ENCODE measurements around the gene KMT2C. TPM values are rescaled to one million over a fixed set of nuclear protein-coding genes. Genes with fewer than 3 reads are reported as not detected.
"Not testable (repeated sequence)": the region's sequence is repeated elsewhere in the genome, so short reads cannot be mapped to it uniquely, and the experiment has no call there.

KMT2C gene
- total RNA-seq, 2 donors from 2014 or later, result 78.8 to 88.9 TPM

GRCh38 chr7:152262146-152262545, 173.7 kb downstream of the KMT2C start:
- intact Hi-C loops (cut with DNase I); DNase-seq (ENCODE audit: low spot score): not testable (repeated sequence)

- intact Hi-C loops (cut with DNase I), result not testable (repeated sequence)
Measured at GRCh38 chr7:152259645-152260044, 176.2 kb downstream of the KMT2C start.

GRCh38 chr7:152247851-152248250, 188.0 kb downstream of the KMT2C start:
- DNase-seq (ENCODE audit: low spot score); intact Hi-C loops (cut with DNase I): not testable (repeated sequence)

More at GRCh38 chr7:152259645-152260044, 176.2 kb downstream of the KMT2C start:
- DNase-seq (ENCODE audit: low spot score), result not testable (repeated sequence)

- intact Hi-C loops (cut with DNase I); DNase-seq (ENCODE audit: low spot score): not testable (repeated sequence)
Measured at GRCh38 chr7:152245417-152245816, 190.4 kb downstream of the KMT2C start.

GRCh38 chr7:152243464-152243863, 192.3 kb downstream of the KMT2C start:
- intact Hi-C loops (cut with DNase I); DNase-seq (ENCODE audit: low spot score): not testable (repeated sequence)

- intact Hi-C loops (cut with DNase I), result not testable (repeated sequence)
Measured at GRCh38 chr7:152241301-152241700, 194.5 kb downstream of the KMT2C start.

GRCh38 chr7:152236306-152236705, 199.5 kb downstream of the KMT2C start:
- intact Hi-C loops (cut with DNase I); DNase-seq (ENCODE audit: low spot score): not testable (repeated sequence)

More at GRCh38 chr7:152241301-152241700, 194.5 kb downstream of the KMT2C start:
- not testable (repeated sequence) for DNase-seq (ENCODE audit: low spot score)

- DNase-seq (ENCODE audit: low spot score); intact Hi-C loops (cut with DNase I): not testable (repeated sequence)
Measured at GRCh38 chr7:152234421-152234820, 201.4 kb downstream of the KMT2C start.

GRCh38 chr7:152231089-152231488, 204.7 kb downstream of the KMT2C start:
- intact Hi-C loops (cut with DNase I), result no loop called here
- DNase-seq (ENCODE audit: low spot score), result no peak

- DNase-seq (ENCODE audit: low spot score); intact Hi-C loops (cut with DNase I): not testable (repeated sequence)
Measured at GRCh38 chr7:152219556-152219955, 216.2 kb downstream of the KMT2C start.

- DNase-seq (ENCODE audit: low spot score); intact Hi-C loops (cut with DNase I): not testable (repeated sequence)
Measured at GRCh38 chr7:152208766-152209165, 227.0 kb downstream of the KMT2C start.

- DNase-seq (ENCODE audit: low spot score); intact Hi-C loops (cut with DNase I): not testable (repeated sequence)
Measured at GRCh38 chr7:152204417-152204816, 231.4 kb downstream of the KMT2C start.

GRCh38 chr7:152203095-152203494, 232.7 kb downstream of the KMT2C start:
- no peak for DNase-seq (ENCODE audit: low spot score)
- intact Hi-C loops (cut with DNase I), result no loop called here

GRCh38 chr7:152202056-152202455, 233.7 kb downstream of the KMT2C start:
- DNase-seq (ENCODE audit: low spot score), result no peak

GRCh38 chr7:152200395-152200794, 235.4 kb downstream of the KMT2C start:
- no peak for DNase-seq (ENCODE audit: low spot score)
- intact Hi-C loops (cut with DNase I), result no loop called here

More at GRCh38 chr7:152202056-152202455, 233.7 kb downstream of the KMT2C start:
- intact Hi-C loops (cut with DNase I), result no loop called here

- DNase-seq (ENCODE audit: low spot score), result no peak
- intact Hi-C loops (cut with DNase I), result no loop called here
Measured at GRCh38 chr7:152196391-152196790, 239.4 kb downstream of the KMT2C start.

GRCh38 chr7:152193880-152194279, 241.9 kb downstream of the KMT2C start:
- no peak for DNase-seq (ENCODE audit: low spot score)
- intact Hi-C loops (cut with DNase I), result no loop called here

- intact Hi-C loops (cut with DNase I), result no loop called here
- DNase-seq (ENCODE audit: low spot score), result no peak
Measured at GRCh38 chr7:152189061-152189460, 246.7 kb downstream of the KMT2C start.

- DNase-seq (ENCODE audit: low spot score), result no peak
- intact Hi-C loops (cut with DNase I), result no loop called here
Measured at GRCh38 chr7:152185558-152185957, 250.2 kb downstream of the KMT2C start.

- intact Hi-C loops (cut with DNase I), result no loop called here
- DNase-seq (ENCODE audit: low spot score), result no peak
Measured at GRCh38 chr7:152180587-152180986, 255.2 kb downstream of the KMT2C start.

- no peak for DNase-seq (ENCODE audit: low spot score)
- intact Hi-C loops (cut with DNase I), result no loop called here
Measured at GRCh38 chr7:152180048-152180447, 255.8 kb downstream of the KMT2C start.

All from posterior vena cava (tissue), 2 donors.